Neutrophil (primary cell): ENCODE results near the gene HEXA.

ENCODE experiments used
- H3K27ac ChIP-seq: fragments of 200-600 bp; sonication (generic); 2 replicates; pipeline ENCODE4 v1.5.1; 2016; ENCODE audit warnings: mild to moderate bottlenecking, moderate library complexity
- H3K27me3 ChIP-seq: fragments of 200-600 bp; sonication (generic); 2 replicates; pipeline ENCODE4 v1.6.0; 2016; ENCODE audit warnings: mild to moderate bottlenecking
- H3K36me3 ChIP-seq: fragments of 200-600 bp; sonication (generic); 2 replicates; pipeline ENCODE4 v1.5.1; 2017
- H3K4me1 ChIP-seq, 2 experiments: fragments of 200-600 bp in 1 of 2; sonication (generic) in 1 of 2; 1 replicate in 1 of 2; 2 replicates in 1 of 2; pipeline versions ENCODE4 v1.5.1 to v1.6.1; 2013 to 2016; ENCODE audit warnings: low read depth in 1 of 2, low read length in 1 of 2, mild to moderate bottlenecking in 1 of 2, moderate library complexity in 1 of 2; ENCODE audit not compliant: control insufficient read depth in 1 of 2, insufficient read depth in 1 of 2
- H3K4me3 ChIP-seq, 2 experiments: fragments of 200-600 bp in 1 of 2; sonication (generic) in 1 of 2; 1 replicate in 1 of 2; 2 replicates in 1 of 2; pipeline ENCODE4 v1.5.1; 2013 to 2016; ENCODE audit warnings: low read depth in 1 of 2, low read length in 1 of 2, mild to moderate bottlenecking in 1 of 2, moderate library complexity in 1 of 2
- H3K9me3 ChIP-seq: fragments of 200-600 bp; sonication (generic); 2 replicates; pipeline ENCODE4 v1.5.1; 2016
- CTCF ChIP-seq: fragments of 200-600 bp; sonication (generic); IDR thresholded peaks from 2 replicates; pipeline ENCODE4 v1.5.1; 2016; ENCODE audit warnings: antibody characterized with exemption

HEXA gene

DNA sequence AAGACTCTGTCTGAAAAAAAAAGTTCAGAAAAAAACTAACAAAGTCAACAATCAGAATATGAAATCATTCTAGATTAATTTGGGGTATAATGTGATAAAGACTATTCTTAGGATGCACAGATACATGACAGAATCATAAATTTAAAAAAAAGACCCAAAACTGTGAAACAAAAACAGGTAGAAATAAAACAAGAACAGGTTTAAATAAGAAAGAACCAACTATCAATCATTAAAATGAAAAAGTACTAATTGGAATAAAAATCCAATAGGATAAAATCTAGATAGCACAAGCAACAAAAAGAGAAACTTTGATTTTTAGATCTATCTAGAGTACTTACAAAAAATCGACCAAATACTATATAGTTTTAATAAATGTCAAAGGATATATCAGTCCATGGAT lies 35.7 kb upstream of the HEXA start:
- Histone ChIP-seq H3K4me3 (no peak overlapping the region), H3K27ac (no peak overlapping the region), H3K4me1 (no peaks in the 10 kb centered on the region), H3K36me3 (no peaks in the 10 kb centered on the region), H3K27me3 (no peaks in the 10 kb centered on the region), H3K9me3 (no peaks in the 10 kb centered on the region)
- TF ChIP-seq CTCF = no peak

DNA sequence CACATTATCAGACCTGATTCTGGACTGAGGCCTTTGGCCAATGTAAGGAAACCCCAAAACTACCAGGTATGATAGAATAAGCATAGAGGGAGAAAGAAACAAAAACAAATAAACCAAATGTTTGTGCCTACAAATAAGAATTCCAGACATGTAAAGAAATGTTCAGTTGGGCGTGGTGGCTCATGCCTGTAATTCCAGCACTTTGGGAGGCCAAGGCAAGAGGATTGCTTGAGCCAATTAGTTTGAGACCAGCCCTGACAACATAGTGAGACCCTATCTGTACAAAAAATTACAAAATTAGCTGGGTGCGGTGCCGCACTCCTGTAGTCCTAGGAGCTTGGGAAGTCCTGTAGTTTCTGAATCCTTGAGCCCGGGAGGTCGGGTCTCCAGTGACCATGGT lies 35.3 kb upstream of the HEXA start:
- H3K9me3 ChIP-seq = no peaks in the 10 kb centered on the region
- no peak overlapping the region for H3K27ac ChIP-seq
- no peaks in the 10 kb centered on the region for H3K27me3 ChIP-seq
- no peak overlapping the region for H3K4me3 ChIP-seq
- no peak for TF ChIP-seq CTCF
- no peaks in the 10 kb centered on the region for H3K36me3 ChIP-seq
- no peaks in the 10 kb centered on the region for H3K4me1 ChIP-seq

GRCh38 chr15:72406936-72407335 lies 31.1 kb upstream of the HEXA start:
- no peak for TF ChIP-seq CTCF
- Histone ChIP-seq H3K36me3 (no peaks in the 10 kb centered on the region), H3K4me3 (no peak overlapping the region), H3K27me3 (peaks cover 29% of the 10 kb centered on the region), H3K27ac (no peak overlapping the region), H3K4me1 (no peaks in the 10 kb centered on the region), H3K9me3 (no peaks in the 10 kb centered on the region)

- Histone ChIP-seq H3K4me1 (no peaks in the 10 kb centered on the region), H3K27me3 (peaks cover 29% of the 10 kb centered on the region), H3K36me3 (no peaks in the 10 kb centered on the region), H3K9me3 (no peaks in the 10 kb centered on the region), H3K27ac (no peak overlapping the region), H3K4me3 (no peak overlapping the region)
- no peak for TF ChIP-seq CTCF
These were observed 29.0 kb upstream of the HEXA start for GRCh38 chr15:72404841-72405240.

- peaks cover 29% of the 10 kb centered on the region for H3K27me3 ChIP-seq
These were observed 28.5 kb upstream of the HEXA start for GRCh38 chr15:72404356-72404755.

More at GRCh38 chr15:72404356-72404755, 28.5 kb upstream of the HEXA start:
- Histone ChIP-seq H3K27ac (no peak overlapping the region), H3K9me3 (no peaks in the 10 kb centered on the region), H3K36me3 (no peaks in the 10 kb centered on the region), H3K4me3 (no peak overlapping the region), H3K4me1 (no peaks in the 10 kb centered on the region)
- TF ChIP-seq CTCF = no peak
